HG03469 (cell line): ENCODE data around the gene TTLL8.
"Not testable (repeated sequence)": the region's sequence is repeated elsewhere in the genome, so short reads cannot be mapped to it uniquely, and the experiment has no call there.

Experiments
- ATAC-seq: cut with Tn5 transposase; IDR thresholded peaks from one replicate; pipeline ENCODE4 v1.9.1; 2021; ENCODE audit warnings: mild to moderate bottlenecking, moderate library complexity, moderate number of reproducible peaks; ENCODE audit not compliant: unreplicated experiment

The TTLL8 gene

DNA sequence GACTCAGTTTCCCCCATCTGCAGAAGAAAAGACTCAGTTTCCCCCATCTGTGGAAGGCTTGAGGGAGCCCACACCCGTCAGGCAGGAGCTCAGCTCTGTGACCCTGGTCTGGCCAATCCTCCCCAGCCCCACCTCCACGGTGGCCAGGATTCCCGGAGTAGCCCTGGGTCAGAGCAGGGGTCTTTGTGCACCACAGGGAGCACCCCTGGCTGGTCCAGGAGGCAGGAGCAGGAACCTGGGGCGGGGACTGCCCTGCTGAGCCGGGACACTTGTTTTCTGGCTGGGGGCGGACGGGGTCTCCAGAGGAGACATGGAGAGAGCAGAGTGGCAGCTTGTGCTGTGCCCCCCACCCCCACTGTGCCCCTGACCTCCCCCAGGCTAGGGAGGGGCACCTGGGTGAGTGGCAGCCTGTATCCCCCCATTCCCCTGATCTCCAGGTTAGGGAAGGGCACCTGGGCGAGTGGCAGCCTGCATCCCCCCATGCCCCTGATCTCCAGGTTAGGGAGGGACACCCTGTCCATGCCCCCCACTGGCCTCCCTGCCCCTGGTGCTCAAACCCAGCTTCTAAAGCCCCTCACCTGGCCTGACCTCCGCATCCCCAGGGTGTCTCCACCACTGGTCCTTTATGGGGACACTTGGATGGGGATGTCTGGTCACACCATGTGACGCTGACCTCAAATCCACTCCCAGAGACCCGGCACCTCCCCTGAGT lies 64.3 kb downstream of the TTLL8 start:
- no peak for ATAC-seq

- no peak for ATAC-seq
Measured at GRCh38 chr22:49992921-49993648, 65.0 kb downstream of the TTLL8 start.

- ATAC-seq = no peak
Measured at GRCh38 chr22:49991907-49992533, 66.1 kb downstream of the TTLL8 start.

DNA sequence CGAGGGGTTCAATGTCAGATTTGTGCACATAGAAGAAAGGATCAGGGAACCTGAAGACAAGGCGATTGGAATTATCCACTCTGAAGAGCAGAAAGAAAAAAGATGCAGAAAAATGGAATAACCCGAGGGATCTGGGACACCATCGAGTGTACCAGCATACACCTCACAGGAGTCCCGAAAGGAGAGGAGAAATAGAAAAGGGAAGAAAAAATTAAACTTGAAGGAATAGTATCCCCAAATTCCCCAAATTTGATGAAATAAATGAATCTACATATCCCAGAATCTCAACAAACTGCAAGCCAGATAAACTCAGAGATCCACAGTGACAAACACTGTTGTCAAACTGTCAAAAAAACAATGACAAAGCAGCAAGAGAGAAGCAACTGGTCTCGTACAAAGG lies 66.9 kb downstream of the TTLL8 start:
- ATAC-seq = no peak

- ATAC-seq = not testable (repeated sequence)
Measured at GRCh38 chr22:49989826-49990225, 68.3 kb downstream of the TTLL8 start.

- no peak for ATAC-seq
Measured at GRCh38 chr22:49986325-49986724, 71.8 kb downstream of the TTLL8 start.

- no peak for ATAC-seq
Measured at GRCh38 chr22:49983148-49984042, 74.7 kb downstream of the TTLL8 start.

DNA sequence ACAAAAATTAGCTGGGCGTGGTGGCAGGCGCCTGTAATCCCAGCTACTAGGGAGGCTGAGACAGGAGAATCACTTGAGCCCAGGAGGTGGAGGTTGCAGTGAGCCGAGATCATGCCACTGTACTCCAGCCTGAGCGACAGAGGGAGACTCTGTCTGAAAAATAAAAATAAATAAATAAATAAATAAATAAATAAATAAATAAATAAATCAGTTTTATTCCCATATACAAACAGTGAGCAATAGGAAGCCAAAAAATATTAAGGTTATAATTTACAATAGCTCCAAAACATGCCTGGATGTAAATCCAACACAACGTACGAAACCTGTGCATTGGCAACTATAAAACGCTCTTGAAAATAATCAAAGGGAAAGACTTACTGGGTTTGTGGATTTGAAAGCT lies 76.3 kb downstream of the TTLL8 start:
- ATAC-seq = not testable (repeated sequence)

GRCh38 chr22:49979587-49980264 lies 78.4 kb downstream of the TTLL8 start:
- no peak for ATAC-seq

- ATAC-seq = no peak
Measured at GRCh38 chr22:49977578-49977977, 80.5 kb downstream of the TTLL8 start.

DNA sequence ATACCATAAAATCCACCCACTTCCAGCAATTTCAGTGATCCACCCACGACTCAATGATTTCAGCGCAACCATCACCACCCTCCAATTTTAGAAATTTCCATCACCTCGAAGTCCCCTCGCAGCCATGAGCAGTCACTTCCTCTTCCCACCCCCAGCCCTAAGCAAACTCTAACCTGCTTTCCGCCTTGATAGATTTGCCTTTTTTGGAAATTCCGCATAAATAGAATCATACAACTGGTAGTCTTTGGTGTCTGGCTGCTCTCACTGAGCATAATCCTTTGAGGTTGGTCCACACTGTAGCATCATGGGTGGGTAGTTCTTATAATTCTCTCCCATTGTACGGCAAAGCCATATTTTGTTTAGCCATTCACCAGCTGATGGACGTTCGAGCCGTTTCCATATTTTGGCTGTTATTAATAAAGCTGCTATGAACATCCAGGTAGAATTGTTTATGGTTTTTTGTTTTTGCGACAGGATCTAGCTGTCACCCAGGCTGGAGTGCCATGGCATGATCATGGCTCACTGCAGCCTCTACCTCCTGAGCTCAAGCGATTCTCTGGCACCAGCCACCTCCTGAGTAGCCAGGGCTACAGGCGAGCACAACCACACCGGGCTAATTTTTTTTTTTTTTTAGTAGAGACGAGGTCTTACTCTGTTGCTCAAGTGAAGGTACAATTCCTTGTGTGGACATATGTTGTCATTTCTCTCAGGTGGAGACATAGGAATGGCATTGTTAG lies 81.5 kb downstream of the TTLL8 start:
- ATAC-seq = peak; percentile 37

GRCh38 chr22:49975543-49976389 lies 82.3 kb downstream of the TTLL8 start:
- ATAC-seq = no peak

- ATAC-seq = no peak
Measured at GRCh38 chr22:49973018-49973961, 84.8 kb downstream of the TTLL8 start.

DNA sequence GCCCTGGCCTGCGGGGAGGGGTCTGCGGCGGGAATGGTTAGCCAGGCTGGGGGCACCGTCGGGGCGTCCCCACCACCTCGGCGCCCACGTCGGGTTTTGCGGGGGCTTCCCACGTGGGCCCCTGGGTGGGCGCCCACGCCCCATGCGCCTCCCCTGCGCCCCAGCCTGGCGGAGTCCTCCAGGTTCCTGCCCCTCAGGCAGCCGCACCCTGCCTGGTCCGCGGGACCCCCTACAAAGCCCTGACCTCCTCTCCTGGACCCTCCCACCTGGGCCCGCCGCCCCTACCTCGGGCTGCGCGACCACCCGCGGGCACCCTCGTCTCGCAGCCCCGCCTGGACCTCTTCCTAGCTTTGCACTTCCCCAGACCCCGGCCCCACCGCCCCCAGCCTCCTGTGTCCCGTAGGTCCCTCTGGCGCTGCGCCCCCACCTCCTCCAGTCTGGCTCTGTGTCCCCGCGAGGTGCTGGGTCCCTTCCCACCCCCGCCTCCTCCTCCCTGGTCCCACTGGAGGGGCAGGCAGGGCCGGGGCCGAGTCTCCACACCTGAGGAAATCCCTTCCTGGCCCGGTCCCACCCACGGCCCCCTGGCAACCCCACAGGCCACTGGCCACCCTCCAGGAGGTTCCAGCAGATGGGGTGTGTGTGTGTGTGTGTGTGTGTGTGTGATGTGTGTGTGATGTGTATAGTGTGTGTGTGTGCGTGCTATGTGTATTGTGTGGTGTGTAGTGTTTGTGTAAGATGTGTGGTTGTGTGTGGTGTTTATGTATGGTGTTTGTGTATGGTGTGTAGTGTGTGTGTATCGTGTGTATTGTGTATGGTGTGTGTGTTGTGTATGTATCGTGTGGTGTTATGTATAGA lies 85.7 kb downstream of the TTLL8 start:
- ATAC-seq = no peak

- no peak for ATAC-seq
Measured at GRCh38 chr22:49971232-49972162, 86.6 kb downstream of the TTLL8 start.
